ENCODE measurements around the gene ATG16L1.

ATG16L1 gene

GRCh38 chr2:233251306-233252116 lies at the start of gene ATG16L1:
Gene ATG16L1 (plus strand): TSS chr2:233251673. CDS start chr2:233251828, 155 bp downstream.
- DNase-seq (ENCODE audit: low read depth in 2 of 2): peak; percentile 94 to 95

- DNase-seq (ENCODE audit: low read depth in 2 of 2): no peak
These were observed 48.9 kb upstream of the ATG16L1 start for GRCh38 chr2:233202531-233202944.

GRCh38 chr2:233203060-233203459 lies 48.4 kb upstream of the ATG16L1 start:
- DNase-seq (ENCODE audit: low read depth in 2 of 2): no peak

- DNase-seq (ENCODE audit: low read depth in 2 of 2): no peak
These were observed 47.1 kb upstream of the ATG16L1 start for GRCh38 chr2:233204286-233204936.

- DNase-seq (ENCODE audit: low read depth in 2 of 2): no peak
These were observed 42.9 kb upstream of the ATG16L1 start for GRCh38 chr2:233208382-233209116.

GRCh38 chr2:233209117-233209532 lies 42.3 kb upstream of the ATG16L1 start:
- DNase-seq (ENCODE audit: low read depth in 2 of 2): no peak

GRCh38 chr2:233209533-233210171 lies 41.8 kb upstream of the ATG16L1 start:
- no peak for DNase-seq (ENCODE audit: low read depth in 2 of 2)

- DNase-seq (ENCODE audit: low read depth in 2 of 2): no peak
These were observed 41.2 kb upstream of the ATG16L1 start for GRCh38 chr2:233210281-233210680.

GRCh38 chr2:233210843-233211547 lies 40.5 kb upstream of the ATG16L1 start:
- DNase-seq (ENCODE audit: low read depth in 2 of 2): no peak

- DNase-seq (ENCODE audit: low read depth in 2 of 2): no peak
These were observed 40.0 kb upstream of the ATG16L1 start for GRCh38 chr2:233211548-233211895.

- no peak for DNase-seq (ENCODE audit: low read depth in 2 of 2)
These were observed 38.5 kb upstream of the ATG16L1 start for GRCh38 chr2:233213011-233213410.

- DNase-seq (ENCODE audit: low read depth in 2 of 2): no peak
These were observed 37.5 kb upstream of the ATG16L1 start for GRCh38 chr2:233213975-233214374.

GRCh38 chr2:233217892-233218377 lies 33.5 kb upstream of the ATG16L1 start:
- DNase-seq (ENCODE audit: low read depth in 2 of 2): no peak

GRCh38 chr2:233218836-233219235 lies 32.6 kb upstream of the ATG16L1 start:
- DNase-seq (ENCODE audit: low read depth in 2 of 2): no peak

GRCh38 chr2:233219848-233220247 lies 31.6 kb upstream of the ATG16L1 start:
- no peak for DNase-seq (ENCODE audit: low read depth in 2 of 2)

- no peak for DNase-seq (ENCODE audit: low read depth in 2 of 2)
These were observed 30.0 kb upstream of the ATG16L1 start for GRCh38 chr2:233221378-233222063.

- no peak for DNase-seq (ENCODE audit: low read depth in 2 of 2)
These were observed 28.2 kb upstream of the ATG16L1 start for GRCh38 chr2:233223059-233223894.

- no peak for DNase-seq (ENCODE audit: low read depth in 2 of 2)
These were observed 26.0 kb upstream of the ATG16L1 start for GRCh38 chr2:233225230-233226068.

GRCh38 chr2:233226511-233227031 lies 24.9 kb upstream of the ATG16L1 start:
- no peak for DNase-seq (ENCODE audit: low read depth in 2 of 2)

All from stimulated activated CD4-positive, alpha-beta T cell treated with anti-CD3 and anti-CD28 coated beads, Interleukin-15, amount 100 ng/mL, for 48 hours (primary cell).